Measurements from ENCODE around the gene GIMAP2.

DNA sequence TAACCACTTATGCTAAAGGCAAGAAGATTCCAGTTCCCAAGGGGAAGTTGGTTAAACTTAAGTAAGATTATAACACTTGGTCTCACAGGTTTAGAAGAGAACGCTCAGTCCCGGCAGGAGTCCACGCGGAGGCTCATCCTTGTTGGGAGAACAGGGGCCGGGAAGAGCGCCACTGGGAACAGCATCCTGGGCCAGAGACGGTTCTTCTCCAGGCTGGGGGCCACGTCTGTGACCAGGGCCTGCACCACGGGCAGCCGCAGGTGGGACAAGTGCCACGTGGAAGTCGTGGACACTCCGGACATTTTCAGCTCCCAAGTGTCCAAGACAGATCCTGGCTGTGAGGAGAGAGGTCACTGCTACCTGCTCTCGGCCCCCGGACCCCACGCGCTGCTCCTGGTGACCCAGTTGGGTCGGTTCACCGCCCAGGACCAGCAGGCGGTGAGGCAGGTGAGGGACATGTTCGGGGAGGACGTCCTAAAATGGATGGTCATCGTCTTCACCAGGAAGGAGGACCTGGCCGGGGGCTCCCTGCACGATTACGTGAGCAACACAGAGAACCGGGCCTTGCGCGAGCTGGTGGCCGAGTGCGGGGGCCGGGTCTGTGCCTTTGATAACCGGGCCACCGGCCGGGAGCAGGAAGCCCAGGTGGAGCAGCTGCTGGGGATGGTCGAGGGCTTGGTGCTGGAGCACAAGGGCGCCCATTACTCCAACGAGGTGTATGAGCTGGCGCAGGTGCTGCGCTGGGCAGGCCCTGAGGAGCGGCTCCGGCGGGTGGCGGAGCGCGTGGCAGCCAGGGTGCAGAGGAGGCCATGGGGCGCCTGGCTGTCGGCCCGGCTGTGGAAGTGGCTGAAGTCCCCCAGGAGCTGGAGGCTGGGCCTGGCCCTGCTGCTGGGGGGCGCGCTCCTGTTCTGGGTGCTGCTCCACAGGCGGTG is 34.7 kb downstream of the GIMAP2 start:
- TF ChIP-seq, protein P1, sequence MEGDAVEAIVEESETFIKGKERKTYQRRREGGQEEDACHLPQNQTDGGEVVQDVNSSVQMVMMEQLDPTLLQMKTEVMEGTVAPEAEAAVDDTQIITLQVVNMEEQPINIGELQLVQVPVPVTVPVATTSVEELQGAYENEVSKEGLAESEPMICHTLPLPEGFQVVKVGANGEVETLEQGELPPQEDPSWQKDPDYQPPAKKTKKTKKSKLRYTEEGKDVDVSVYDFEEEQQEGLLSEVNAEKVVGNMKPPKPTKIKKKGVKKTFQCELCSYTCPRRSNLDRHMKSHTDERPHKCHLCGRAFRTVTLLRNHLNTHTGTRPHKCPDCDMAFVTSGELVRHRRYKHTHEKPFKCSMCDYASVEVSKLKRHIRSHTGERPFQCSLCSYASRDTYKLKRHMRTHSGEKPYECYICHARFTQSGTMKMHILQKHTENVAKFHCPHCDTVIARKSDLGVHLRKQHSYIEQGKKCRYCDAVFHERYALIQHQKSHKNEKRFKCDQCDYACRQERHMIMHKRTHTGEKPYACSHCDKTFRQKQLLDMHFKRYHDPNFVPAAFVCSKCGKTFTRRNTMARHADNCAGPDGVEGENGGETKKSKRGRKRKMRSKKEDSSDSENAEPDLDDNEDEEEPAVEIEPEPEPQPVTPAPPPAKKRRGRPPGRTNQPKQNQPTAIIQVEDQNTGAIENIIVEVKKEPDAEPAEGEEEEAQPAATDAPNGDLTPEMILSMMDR (IDR thresholded peaks at IDR 0.05), result no peak
- no peak for TF ChIP-seq POLR2A (IDR thresholded peaks at IDR 0.05)
